GM12875 (cell line): Measurements from ENCODE around the gene SYTL4.

Experiments used
- H3K4me3 ChIP-seq: one replicate; pipeline ENCODE4 v1.5.1; 2011; ENCODE audit warnings: low read depth, low read length, control low read depth
- CTCF ChIP-seq: IDR thresholded peaks from 2 replicates; pipeline ENCODE4 v1.5.1; 2011; ENCODE audit warnings: low read depth, mild to moderate bottlenecking, control low read depth, inconsistent platforms, low read length, moderate library complexity, borderline replicate concordance; ENCODE audit not compliant: insufficient read depth

SYTL4 gene

GRCh38 chrX:100649550-100650356, 82.2 kb downstream of the SYTL4 start:
- H3K4me3 ChIP-seq = no peak overlapping the region
- no peak for TF ChIP-seq CTCF

GRCh38 chrX:100648458-100649417, 83.2 kb downstream of the SYTL4 start:
- no peak for TF ChIP-seq CTCF
- no peak overlapping the region for H3K4me3 ChIP-seq

DNA sequence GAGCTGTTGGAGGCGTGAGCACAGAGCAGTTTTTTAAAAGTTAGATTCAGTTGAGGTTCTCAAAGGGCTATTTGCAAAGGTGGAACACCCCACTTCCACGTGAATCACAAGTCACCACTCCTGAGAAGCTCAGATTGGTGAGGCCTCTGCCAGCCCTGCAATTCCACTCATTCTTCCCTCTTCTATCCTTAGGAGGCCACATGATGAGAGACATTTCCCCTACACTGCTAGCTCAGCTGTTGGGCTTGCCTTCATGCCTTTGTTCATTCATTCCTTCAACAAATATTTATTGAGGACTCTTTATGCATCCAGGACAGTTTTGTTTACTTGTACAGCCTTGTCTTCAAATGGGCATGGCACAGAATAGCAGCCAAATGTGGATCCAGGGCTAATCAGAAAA, 84.2 kb downstream of the SYTL4 start:
- H3K4me3 ChIP-seq = no peak overlapping the region
- TF ChIP-seq CTCF = no peak

DNA sequence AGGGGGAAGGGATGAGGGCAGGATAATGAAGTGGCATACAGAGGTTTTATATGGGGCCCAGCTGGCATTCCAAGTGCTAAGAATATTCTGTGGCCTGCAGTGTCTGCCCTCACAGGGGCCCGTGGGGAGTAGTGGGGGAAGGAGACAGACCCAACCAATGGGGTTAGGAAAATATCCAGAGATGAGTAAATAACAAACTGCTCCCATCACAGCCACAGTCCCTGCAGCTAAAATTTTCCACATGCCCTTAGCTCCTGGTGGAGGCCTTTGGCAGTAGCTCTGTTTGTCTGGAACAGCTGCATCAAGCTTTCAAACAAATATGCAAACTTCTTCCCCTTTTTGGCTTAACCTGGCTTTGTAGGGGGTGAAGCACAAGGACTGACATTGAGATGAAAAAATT, 84.8 kb downstream of the SYTL4 start:
- H3K4me3 ChIP-seq = no peak overlapping the region

GRCh38 chrX:100645106-100645505, 86.8 kb downstream of the SYTL4 start:
- no peak for TF ChIP-seq CTCF
- no peak overlapping the region for H3K4me3 ChIP-seq

More for the DNA sequence above, 84.8 kb downstream of the SYTL4 start:
- TF ChIP-seq CTCF = no peak

GRCh38 chrX:100643956-100644860, 87.7 kb downstream of the SYTL4 start, which contains the start of gene SRPX2:
TSS of gene SRPX2 (plus strand) at chrX:100644199. CDS start at chrX:100646323, 2,124 bp downstream.
- no peak for TF ChIP-seq CTCF
- H3K4me3 ChIP-seq = no peak within 1 kb of the TSS
